Kasumi-1 (cell line): ENCODE measurements around the gene NCS1.

Experiments used
- DNase-seq, 2 experiments: peaks; one replicate each; lab custom pipeline; 2025; lab: John Stamatoyannopoulos, UW

NCS1 gene

DNA sequence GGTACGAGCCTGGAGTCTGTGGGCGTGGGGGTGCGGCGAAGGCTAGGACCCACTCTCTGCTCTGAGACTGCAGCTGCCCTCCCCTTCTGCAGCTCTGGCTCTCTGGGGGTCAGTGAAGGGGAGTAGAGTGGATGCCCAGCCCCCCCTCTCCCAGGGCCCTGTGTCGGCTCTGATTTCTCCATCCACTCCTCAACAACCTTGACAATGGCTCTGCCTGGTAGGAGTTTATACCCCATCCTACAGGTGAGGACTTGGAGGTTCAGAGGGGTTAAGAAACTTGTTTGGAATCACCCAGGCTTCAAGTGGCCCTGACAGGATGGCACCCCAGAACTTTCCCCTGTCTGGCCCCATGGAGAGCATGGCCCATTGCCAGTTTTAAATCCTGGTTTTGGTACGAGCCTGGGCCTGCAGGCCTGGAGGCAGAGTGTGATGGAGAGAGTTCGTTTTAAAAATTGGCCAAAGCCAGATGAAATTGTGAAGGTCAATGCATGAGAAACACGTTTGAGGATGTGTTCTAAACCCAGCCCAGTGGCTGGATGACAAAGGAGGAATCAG, 22.3 kb downstream of the NCS1 start:
- no peak for DNase-seq

DNA sequence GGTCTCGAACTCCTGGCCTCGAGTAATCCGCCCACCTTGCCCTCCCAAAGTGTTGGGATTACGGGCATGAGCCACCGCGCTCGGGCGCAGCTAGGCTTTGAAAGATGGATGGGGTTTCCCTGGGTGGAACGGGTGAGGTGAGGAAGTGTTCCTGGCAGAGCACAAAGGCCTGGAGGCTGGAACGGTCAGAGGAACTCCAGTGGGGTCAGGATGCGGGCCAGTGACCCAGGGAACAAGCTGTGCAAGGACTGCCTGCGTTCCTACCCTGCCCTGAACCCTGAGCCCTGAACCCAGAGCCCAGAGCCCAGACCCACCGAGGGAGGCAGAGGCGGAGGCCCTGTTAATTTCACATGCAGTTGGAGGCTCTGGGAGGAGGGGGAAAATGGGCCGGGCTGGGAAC, 23.4 kb downstream of the NCS1 start:
- no peak for DNase-seq

- DNase-seq, result no peak
Observed at GRCh38 chr9:130196643-130197042, 24.4 kb downstream of the NCS1 start.

- DNase-seq, result no peak
Observed at GRCh38 chr9:130197386-130197785, 25.2 kb downstream of the NCS1 start.

DNA sequence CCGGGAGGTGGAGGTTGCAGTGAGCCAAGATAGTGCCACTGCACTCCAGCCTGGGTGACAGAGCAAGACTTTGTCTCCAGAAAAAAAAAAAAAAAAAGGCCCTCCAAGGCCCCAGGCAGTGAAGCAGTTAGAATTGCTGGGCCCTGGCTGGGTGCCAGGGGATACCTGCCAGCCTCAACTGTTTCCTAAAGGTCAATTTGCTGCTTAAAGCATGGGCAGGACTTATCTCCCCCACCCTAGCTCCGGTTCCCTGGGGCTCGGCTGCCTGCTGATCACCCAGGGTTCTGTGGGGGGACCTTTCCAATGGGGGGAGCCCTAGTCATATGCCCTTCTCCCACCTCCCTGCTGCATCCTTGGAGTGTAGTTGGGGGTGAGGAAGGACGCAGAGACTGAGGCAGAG, 25.7 kb downstream of the NCS1 start:
- DNase-seq, result no peak

GRCh38 chr9:130198501-130199179, 26.4 kb downstream of the NCS1 start:
- no peak for DNase-seq

DNA sequence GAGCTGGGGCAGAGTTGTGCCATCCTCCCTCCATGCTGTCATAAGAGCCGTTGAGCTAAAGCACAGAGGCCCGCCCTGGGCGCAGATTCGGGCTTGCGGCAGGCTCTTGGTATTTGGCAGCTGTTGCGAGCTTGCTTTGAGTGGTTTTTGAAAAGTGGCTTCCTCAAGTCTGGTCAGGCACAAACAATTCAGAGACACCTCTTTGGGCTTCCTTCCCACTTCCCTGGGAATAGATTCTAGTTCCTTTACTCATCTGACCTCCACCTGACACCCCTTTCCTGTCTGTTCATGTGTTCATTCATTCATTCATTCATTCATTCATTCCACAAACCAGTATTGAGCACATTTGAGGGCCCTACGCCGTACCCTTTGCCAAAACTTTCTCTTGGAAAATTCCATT, 27.4 kb downstream of the NCS1 start:
- no peak for DNase-seq

GRCh38 chr9:130200038-130200849, 28.0 kb downstream of the NCS1 start:
- DNase-seq, result no peak

DNA sequence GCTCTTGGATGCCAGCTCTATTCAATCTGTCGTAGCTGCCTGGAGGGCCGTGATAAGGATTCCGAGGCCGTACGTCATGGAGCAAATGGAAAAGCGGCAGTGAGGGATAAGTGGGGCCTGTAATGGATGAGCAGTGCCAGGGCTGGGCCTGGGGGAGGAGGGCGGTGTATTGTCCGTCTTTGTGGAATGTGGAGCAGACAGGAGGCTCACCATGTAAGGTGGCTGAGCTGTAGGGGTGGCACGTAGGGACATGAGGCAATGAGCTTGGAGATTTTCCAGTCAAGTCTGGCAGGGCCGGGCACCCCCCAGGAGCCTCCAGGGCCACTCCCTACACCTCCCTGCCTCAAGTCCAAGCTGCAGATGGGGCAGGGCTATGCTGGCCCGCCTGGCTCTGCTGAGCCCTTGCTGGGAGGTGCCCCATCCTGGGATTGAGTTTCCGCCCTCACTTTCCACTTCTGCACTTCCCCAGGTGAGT, 29.2 kb downstream of the NCS1 start:
- DNase-seq, result no peak

GRCh38 chr9:130201974-130202373, 29.8 kb downstream of the NCS1 start:
- DNase-seq, result no peak

DNA sequence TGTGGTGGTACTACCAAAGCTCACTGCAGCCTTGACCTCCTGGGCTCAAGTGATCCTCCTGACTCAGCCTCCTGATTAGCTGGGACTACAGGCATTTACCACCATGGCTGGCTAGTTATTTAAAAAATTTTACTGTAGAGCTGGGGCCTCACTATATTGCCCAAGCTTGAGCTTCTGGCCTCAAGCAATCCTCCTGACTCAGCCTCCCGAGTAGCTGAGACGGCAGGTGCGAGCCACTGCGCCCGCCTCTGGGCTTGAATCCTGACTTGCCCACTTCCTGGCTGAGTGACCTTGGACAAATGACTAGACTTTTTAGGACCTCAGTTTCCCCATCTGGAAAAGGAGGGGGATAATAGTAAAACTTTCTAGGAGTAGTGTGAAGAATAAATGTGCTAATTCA, 32.1 kb downstream of the NCS1 start:
- DNase-seq, result no peak

DNA sequence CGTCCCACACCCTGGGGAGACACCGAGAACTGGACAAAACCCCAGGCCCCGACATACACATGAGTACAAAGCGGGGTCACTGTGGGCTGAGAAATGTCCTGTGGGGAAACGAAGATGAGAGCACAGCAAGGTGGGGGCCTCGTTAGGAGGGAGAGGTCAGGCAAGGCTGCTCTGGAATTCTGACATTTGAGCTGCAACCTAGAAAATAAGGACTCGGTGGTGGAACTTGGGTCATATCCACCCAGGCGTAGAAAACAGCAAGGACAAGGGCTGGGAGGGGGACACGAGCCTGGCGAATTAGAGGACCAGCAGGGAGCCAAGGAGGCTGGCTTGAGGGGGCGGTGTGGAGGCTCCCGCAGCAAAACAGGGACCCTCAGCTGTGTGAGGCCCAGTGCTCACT, 32.8 kb downstream of the NCS1 start:
- DNase-seq, result no peak

- no peak for DNase-seq
Observed at GRCh38 chr9:130205912-130206311, 33.7 kb downstream of the NCS1 start.

- DNase-seq, result no peak
Observed at GRCh38 chr9:130206579-130206978, 34.4 kb downstream of the NCS1 start.

DNA sequence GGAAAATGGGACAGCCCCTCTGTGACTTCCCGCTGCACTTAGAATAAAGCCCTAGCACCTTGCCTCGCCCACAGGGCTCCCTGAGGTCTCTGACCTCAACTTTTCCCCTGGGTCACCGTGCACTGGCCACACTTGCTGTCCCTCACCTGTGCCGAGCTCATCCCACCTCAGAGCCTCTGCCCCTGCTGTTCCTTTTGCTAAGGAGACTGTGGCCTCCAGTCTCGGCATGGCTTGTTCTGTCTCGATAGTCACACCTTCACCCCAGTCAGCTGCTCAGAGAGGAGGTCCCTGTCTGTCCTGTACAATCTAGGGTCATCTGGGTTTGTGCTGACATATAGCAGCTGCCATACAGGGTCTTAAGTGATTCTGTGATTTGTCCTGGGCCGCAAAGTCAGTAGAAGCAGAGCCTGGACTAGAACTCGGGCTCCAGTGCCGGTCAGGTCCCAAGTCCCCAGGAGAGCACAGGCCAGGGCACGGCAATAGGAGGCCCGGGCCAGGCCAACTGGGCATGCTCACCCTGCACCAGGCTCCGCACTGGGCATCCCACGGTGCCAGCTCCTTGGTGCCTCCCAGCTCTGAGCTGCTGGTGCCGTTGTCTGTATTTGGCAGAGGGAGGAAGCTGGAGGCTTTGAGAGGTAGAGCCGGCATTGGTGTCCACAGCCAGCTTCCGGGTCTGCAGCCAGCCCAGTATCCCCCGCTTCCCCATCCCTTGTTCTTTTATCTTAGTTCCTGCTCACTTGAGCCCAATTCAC, 35.2 kb downstream of the NCS1 start:
- DNase-seq, result no peak

GRCh38 chr9:130208600-130209347, 36.6 kb downstream of the NCS1 start:
- no peak for DNase-seq

DNA sequence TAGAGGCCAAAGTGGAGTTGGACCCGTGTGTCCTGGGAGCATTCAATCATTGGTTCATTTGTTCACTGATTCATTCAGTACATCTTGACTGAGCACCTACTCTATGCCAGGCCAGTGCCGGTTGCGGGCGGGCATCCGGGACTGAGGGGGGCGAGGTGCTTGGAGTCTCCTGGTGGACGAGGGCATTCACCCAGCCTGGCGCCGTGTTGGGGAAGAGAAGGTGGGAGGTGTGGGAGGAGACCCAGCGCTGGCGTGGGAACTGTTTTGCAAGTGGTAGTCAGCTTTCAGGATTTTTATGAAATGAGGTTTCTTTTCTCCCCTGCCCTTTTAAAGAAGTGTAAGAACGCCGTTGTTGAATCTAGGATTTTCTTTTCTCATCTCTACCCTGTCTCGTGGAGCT, 37.2 kb downstream of the NCS1 start:
- DNase-seq, result no peak

DNA sequence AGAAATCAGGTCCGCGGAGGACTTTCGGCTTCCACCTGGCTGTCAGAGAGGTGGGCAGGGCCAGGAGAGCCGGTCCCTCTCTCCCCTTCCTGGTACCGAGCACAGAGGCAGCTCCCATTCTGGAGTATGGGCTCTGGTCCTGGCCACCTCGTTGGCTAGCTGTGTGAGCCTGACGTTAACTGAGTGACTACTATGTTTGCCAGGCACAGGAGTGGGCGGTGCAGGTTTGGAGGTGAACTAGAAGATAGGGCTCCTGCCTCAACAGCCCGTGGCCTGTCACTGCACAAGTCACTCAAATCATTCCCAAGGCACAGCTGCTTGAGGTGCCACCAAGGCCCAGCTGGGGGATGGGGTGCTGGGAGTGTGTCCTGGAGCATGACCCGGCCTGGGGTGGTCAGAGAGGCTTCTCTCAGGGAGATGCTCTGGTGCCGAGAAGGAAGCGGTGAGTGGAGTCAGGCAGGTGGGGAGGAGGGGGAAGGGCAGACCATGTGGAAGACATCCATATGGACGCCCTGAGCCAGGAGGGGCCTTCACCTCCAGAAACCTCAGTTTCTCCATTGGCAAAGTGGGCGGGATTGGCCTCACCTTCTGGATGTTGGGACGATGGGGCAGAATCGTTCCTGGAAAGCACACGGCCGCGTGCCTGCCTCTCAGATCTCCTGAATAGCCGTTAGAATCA, 39.5 kb downstream of the NCS1 start:
- DNase-seq, result no peak

- DNase-seq, result no peak
Observed at GRCh38 chr9:130212543-130213297, 40.5 kb downstream of the NCS1 start.
